Measurements from ENCODE around the gene ZNF665.
A peak's percentile ranks its signal among the peaks of the same experiment; 100 is the strongest.

GRCh38 chr19:53195265-53195903, 2.2 kb upstream of the ZNF665 start:
- TF ChIP-seq CTCF (conservative IDR thresholded peaks at IDR 0.05; ENCODE audit: low read length): peak; percentile 91
- TF ChIP-seq EZH2phosphoT487 (IDR thresholded peaks at IDR 0.05; ENCODE audit: borderline replicate concordance, low read depth, low read length): no peak
